SK-N-MC (cell line): ENCODE measurements around the gene RASGRP3.

Experiments used
- EZH2 ChIP-seq: fragments of 200-600 bp; sonication (generic); IDR thresholded peaks from one replicate; pipeline ENCODE4 v1.6.1; 2017; ENCODE audit warnings: antibody characterized with exemption
- POLR2AphosphoS5 ChIP-seq: IDR thresholded peaks from 2 replicates; pipeline ENCODE4 v1.6.1; 2012; ENCODE audit warnings: mild to moderate bottlenecking, low read depth, low read length, borderline replicate concordance

DNA sequence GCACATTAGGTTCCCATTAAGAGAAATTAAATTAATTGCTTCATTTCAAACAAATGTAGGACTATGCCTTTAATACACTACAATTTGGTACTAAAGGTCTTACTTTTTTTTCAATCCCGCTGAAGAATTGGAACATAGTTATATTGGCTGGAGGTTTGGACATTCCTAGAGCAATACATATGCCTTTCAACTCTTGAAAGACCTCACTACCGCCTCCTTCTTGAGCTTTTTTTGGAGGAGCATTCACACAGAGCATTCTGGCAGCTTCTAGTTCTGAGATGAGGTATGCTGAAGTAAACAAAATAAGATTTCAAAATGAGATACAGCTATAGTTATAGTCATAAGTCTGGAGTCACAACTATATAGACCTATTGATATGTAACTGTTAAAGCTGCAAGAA is 111.8 kb downstream of the RASGRP3 start:
- no peak for TF ChIP-seq POLR2AphosphoS5
- TF ChIP-seq EZH2 = no peak
